HepG2 (cell line): ENCODE data around the gene PAQR5. TPM values are rescaled to one million over a fixed set of nuclear protein-coding genes. Genes with fewer than 3 reads are reported as not detected.

Experiments used
- CERS6 ChIP-seq: sonication (generic); formaldehyde crosslinking; IDR thresholded peaks from 2 replicates; pipeline ENCODE4 v1.5.0; 2020; ENCODE audit warnings: missing genetic modification reagents
- FOXP1 ChIP-seq, 2 experiments: fragments of 450-650 bp in 1 of 2; IDR thresholded peaks; 2 replicates each; pipeline ENCODE4 v1.6.1; 2017 to 2018; ENCODE audit warnings: antibody characterized with exemption in 1 of 2
- GATAD2A ChIP-seq: IDR thresholded peaks from 2 replicates; pipeline ENCODE4 v1.6.1; 2016
- HNRNPL ChIP-seq: fragments of 200-400 bp; formaldehyde crosslinking; IDR thresholded peaks from 2 replicates; pipeline ENCODE4 v1.6.1; 2017; ENCODE audit warnings: mild to moderate bottlenecking, low read depth, low read length
- HNRNPUL1 ChIP-seq: fragments of 200-400 bp; formaldehyde crosslinking; IDR thresholded peaks from 2 replicates; pipeline ENCODE4 v1.6.1; 2017; ENCODE audit warnings: low read depth, mild to moderate bottlenecking, low read length, moderate library complexity
- IKZF5 ChIP-seq: IDR thresholded peaks from 2 replicates; pipeline ENCODE4 v1.6.1; 2018; ENCODE audit warnings: missing genetic modification reagents, mild to moderate bottlenecking, missing compliant biosample characterization
- MEF2D ChIP-seq: sonication (generic); formaldehyde crosslinking; IDR thresholded peaks from 2 replicates; pipeline ENCODE4 v1.5.1; 2020; ENCODE audit warnings: mild to moderate bottlenecking, missing genetic modification reagents
- MTERF4 ChIP-seq: sonication (generic); formaldehyde crosslinking; IDR thresholded peaks from 2 replicates; pipeline ENCODE4 v1.8.0; 2023; ENCODE audit warnings: mild to moderate bottlenecking, missing genetic modification reagents
- NR2C2 ChIP-seq: sonication (generic); formaldehyde crosslinking; IDR thresholded peaks from 2 replicates; pipeline ENCODE4 v1.4.0; 2020; ENCODE audit warnings: missing genetic modification reagents, mild to moderate bottlenecking, moderate library complexity, borderline replicate concordance
- RARA ChIP-seq: IDR thresholded peaks from 2 replicates; pipeline ENCODE4 v1.6.1; 2016; ENCODE audit warnings: missing genetic modification reagents, missing compliant biosample characterization
- REPIN1 ChIP-seq: sonication (generic); formaldehyde crosslinking; IDR thresholded peaks from 2 replicates; pipeline ENCODE4 v1.8.0; 2022; ENCODE audit warnings: missing genetic modification reagents, low read depth, mild to moderate bottlenecking, borderline replicate concordance
- SMARCC2 ChIP-seq: fragments of 450-650 bp; IDR thresholded peaks from 2 replicates; pipeline ENCODE4 v1.6.1; 2017; ENCODE audit warnings: antibody characterized with exemption, mild to moderate bottlenecking
- SP140L ChIP-seq: sonication (generic); formaldehyde crosslinking; IDR thresholded peaks from 2 replicates; pipeline ENCODE4 v1.4.0; 2020; ENCODE audit warnings: missing genetic modification reagents, borderline replicate concordance
- SRSF1 ChIP-seq: fragments of 200-400 bp; formaldehyde crosslinking; optimal IDR thresholded peaks from 2 replicates; pipeline ENCODE3; 2017; ENCODE audit warnings: mild to moderate bottlenecking, low read depth, low read length, moderate library complexity
- TP53 ChIP-seq: sonication (generic); formaldehyde crosslinking; conservative IDR thresholded peaks from 2 replicates; pipeline ENCODE4 v1.4.0; 2020; ENCODE audit warnings: missing genetic modification reagents
- TSC22D2 ChIP-seq: sonication (generic); formaldehyde crosslinking; IDR thresholded peaks from 2 replicates; pipeline ENCODE4 v1.5.1; 2020; ENCODE audit warnings: missing genetic modification reagents, mild to moderate bottlenecking, borderline replicate concordance
- ZNF160 ChIP-seq: sonication (generic); formaldehyde crosslinking; IDR thresholded peaks from 2 replicates; pipeline ENCODE4 v1.8.0; 2022; ENCODE audit warnings: mild to moderate bottlenecking, inconsistent platforms, missing genetic modification reagents
- ZNF326 ChIP-seq: sonication (generic); formaldehyde crosslinking; IDR thresholded peaks from 2 replicates; pipeline ENCODE4 v1.4.0; 2020; ENCODE audit warnings: missing genetic modification reagents, borderline replicate concordance
- ZNF609 ChIP-seq: sonication (generic); formaldehyde crosslinking; IDR thresholded peaks from 2 replicates; pipeline ENCODE4 v1.4.0; 2020; ENCODE audit warnings: mild to moderate bottlenecking, missing genetic modification reagents, borderline replicate concordance
- ZNF674 ChIP-seq: sonication (generic); formaldehyde crosslinking; IDR thresholded peaks from 2 replicates; pipeline ENCODE4 v1.5.0; 2020; ENCODE audit warnings: low read depth, mild to moderate bottlenecking, missing genetic modification reagents
- ZNF720 ChIP-seq: sonication (generic); formaldehyde crosslinking; IDR thresholded peaks from 2 replicates; pipeline ENCODE4 v1.4.0; 2020; ENCODE audit warnings: missing genetic modification reagents
- ZNF777 ChIP-seq: sonication (generic); formaldehyde crosslinking; IDR thresholded peaks from 2 replicates; pipeline ENCODE4 v1.4.0; 2020; ENCODE audit warnings: missing genetic modification reagents
- polyA plus RNA-seq, 8 experiments: library from polyadenylated mRNA; depleted of rRNA in 3 of 8; stranded (reverse) in 7 of 8; unstranded in 1 of 8; fragments of >200 nt; fragmentation: Illumina TruSeq in 4 of 8; extraction: Trizol in 4 of 8; gene quantifications; 2 replicates each; pipeline versions ENCODE4 v1.2.1 to v1.2.3, GENCODE V29; 2011 to 2016; ENCODE audit warnings: low read depth in 4 of 8, missing spikeins in 1 of 8, mixed read lengths in 1 of 8; ENCODE audit not compliant: insufficient read depth in 1 of 8
- total RNA-seq, 5 experiments: library from RNA; depleted of rRNA; stranded (reverse); fragments of >200 nt; fragmentation: Illumina TruSeq; extraction: Trizol; gene quantifications; 2 replicates each; pipeline ENCODE4 v1.2.3, GENCODE V29; 2016; ENCODE audit warnings: low read depth in 1 of 5

PAQR5 gene
- total and polyA plus RNA-seq, 2 of the 13 experiments (the other 11 are each of a cell fraction or from before 2014, with no cell fraction given): 0.53 to 1.3 TPM

- TF ChIP-seq ZNF609 (CRISPR knock-in tag) (peak; percentile 64; the same call in 1 of the 2 replicates), REPIN1 (peak; percentile 89), GATAD2A (CRISPR knock-in tag) (no peak), RARA (CRISPR knock-in tag) (0 out of 2 replicates have a peak, but pooled peaks have one; percentile 9), ZNF326 (CRISPR knock-in tag) (no peak; the same call in 1 of the 2 replicates), ZNF674 (CRISPR knock-in tag) (0 out of 2 replicates have a peak, but pooled peaks have one; percentile 53), SRSF1 (peak; percentile 43), HNRNPL (peak; percentile 65; the same call in 1 of the 2 replicates), ZNF160 (CRISPR knock-in tag) (no peak), ZNF720 (CRISPR knock-in tag) (no peak), HNRNPUL1 (no peak), NR2C2 (CRISPR knock-in tag) (peak; percentile 48; the same call in 1 of the 2 replicates), MEF2D (CRISPR knock-in tag) (peak; percentile 57; the same call in 1 of the 2 replicates), IKZF5 (CRISPR knock-in tag) (0 out of 2 replicates have a peak, but pooled peaks have one; percentile 18), CERS6 (no peak), MTERF4 (CRISPR knock-in tag) (peak; percentile 73), SP140L (CRISPR knock-in tag) (no peak), ZNF777 (no peak; the same call in 1 of the 2 replicates), FOXP1 (IDR thresholded peaks at IDR 0.05) (no peak), FOXP1 (CRISPR knock-in tag; IDR thresholded peaks at IDR 0.05) (no peak), TP53 (no peak), SMARCC2 (no peak), TSC22D2 (CRISPR knock-in tag) (0 out of 2 replicates have a peak, but pooled peaks have one; percentile 60)
Measured at GRCh38 chr15:69452692-69453521, 154.2 kb downstream of the PAQR5 start, which contains the start of gene RPLP1 (continued).
